Loucy (cell line): Measurements from ENCODE around the gene PHIP.

Experiments used
- CTCF ChIP-seq: fragments of 200-600 bp; sonication (generic); conservative IDR thresholded peaks from 2 replicates; pipeline ENCODE4 v1.5.1; 2014; ENCODE audit warnings: mild to moderate bottlenecking, antibody characterized with exemption, low read length
- EZH2phosphoT487 ChIP-seq: fragments of 200-600 bp; IDR thresholded peaks from 2 replicates; pipeline ENCODE4 v1.6.1; 2018; ENCODE audit warnings: antibody characterized with exemption, mild to moderate bottlenecking, moderate library complexity, borderline replicate concordance

DNA sequence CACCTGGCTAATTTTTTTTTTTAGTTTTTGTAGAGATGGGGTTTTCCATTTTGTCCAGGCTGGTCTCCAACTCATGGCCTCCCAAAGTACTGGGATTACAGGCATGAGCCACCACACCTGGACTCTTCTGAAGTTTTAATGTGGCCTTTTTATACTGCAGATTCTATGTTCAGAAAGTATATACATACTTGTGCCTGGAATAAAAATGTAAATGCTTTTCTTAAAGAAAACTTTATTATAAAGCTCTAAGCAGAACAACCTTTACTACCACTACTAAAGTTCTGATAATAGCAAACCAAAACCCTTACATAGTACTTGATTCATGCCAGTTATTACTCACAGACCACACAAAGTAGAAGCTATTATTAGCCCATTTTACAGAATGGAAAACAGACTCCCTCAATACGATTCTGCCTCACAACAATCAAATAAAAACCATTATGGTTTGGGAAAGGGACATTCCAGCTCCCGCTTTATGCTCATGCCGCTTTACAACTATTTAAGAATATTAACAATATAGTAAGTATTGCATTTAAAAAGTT, 5.3 kb downstream of the PHIP start:
- no peak for TF ChIP-seq CTCF
- no peak for TF ChIP-seq EZH2phosphoT487
